Measurements from ENCODE around the gene LRRC3.
"Not testable (repeated sequence)": the region's sequence is repeated elsewhere in the genome, so short reads cannot be mapped to it uniquely, and the experiment has no call there.

LRRC3 gene

GRCh38 chr21:44498280-44499210 lies 43.2 kb downstream of the LRRC3 start:
- no peak for TF ChIP-seq CTCF (conservative IDR thresholded peaks at IDR 0.05)
- no peak overlapping the region for H3K27ac ChIP-seq

GRCh38 chr21:44499211-44499560 lies 43.9 kb downstream of the LRRC3 start:
- no peak for TF ChIP-seq CTCF (conservative IDR thresholded peaks at IDR 0.05)
- H3K27ac ChIP-seq, result no peak overlapping the region

GRCh38 chr21:44499631-44500030 lies 44.3 kb downstream of the LRRC3 start:
- TF ChIP-seq CTCF (conservative IDR thresholded peaks at IDR 0.05), result no peak
- H3K27ac ChIP-seq, result no peak overlapping the region

- H3K27ac ChIP-seq, result no peak overlapping the region
- TF ChIP-seq CTCF (conservative IDR thresholded peaks at IDR 0.05), result no peak
Observed at GRCh38 chr21:44500111-44500510, 44.8 kb downstream of the LRRC3 start.

- no peak for TF ChIP-seq CTCF (conservative IDR thresholded peaks at IDR 0.05)
- H3K27ac ChIP-seq, result no peak overlapping the region
Observed at GRCh38 chr21:44502171-44502958, 47.1 kb downstream of the LRRC3 start.

GRCh38 chr21:44503006-44503889 lies 47.9 kb downstream of the LRRC3 start:
- not testable (repeated sequence) for H3K27ac ChIP-seq

GRCh38 chr21:44503901-44504399 lies 48.6 kb downstream of the LRRC3 start:
- no peak for TF ChIP-seq CTCF (conservative IDR thresholded peaks at IDR 0.05)

More at GRCh38 chr21:44503901-44504399, 48.6 kb downstream of the LRRC3 start:
- H3K27ac ChIP-seq, result no peak overlapping the region
